Neural cell (in vitro differentiated cells): ENCODE data around the gene FPGS. TPM values are rescaled to one million over a fixed set of nuclear protein-coding genes. Genes with fewer than 3 reads are reported as not detected.
"Not testable (repeated sequence)": the region's sequence is repeated elsewhere in the genome, so short reads cannot be mapped to it uniquely, and the experiment has no call there.

Experiments
- H2AFZ ChIP-seq: fragments of 200-600, 300-800 bp; sonication (generic), shearing (Covaris generic); 2 replicates; pipeline ENCODE4 v1.6.0; 2014; ENCODE audit warnings: low read depth, mild to moderate bottlenecking, antibody characterized with exemption, low read length, moderate library complexity
- H3F3A ChIP-seq: fragments of 200-600 bp; shearing (Covaris generic); 2 replicates; pipeline ENCODE4 v1.6.1; 2016; ENCODE audit warnings: mild to moderate bottlenecking, moderate library complexity, mixed read lengths, antibody characterized with exemption, low read length; ENCODE audit not compliant: insufficient read depth, poor library complexity, severe bottlenecking
- H3K27ac ChIP-seq: fragments of 200-600, 300-800 bp; sonication (generic), shearing (Covaris generic); 2 replicates; pipeline ENCODE4 v1.5.1; 2014; ENCODE audit warnings: mild to moderate bottlenecking, low read length, moderate library complexity
- H3K27me3 ChIP-seq: fragments of 300-800, 200-600 bp; sonication (generic), shearing (Covaris generic); 2 replicates; pipeline ENCODE4 v1.6.0; 2014; ENCODE audit warnings: mild to moderate bottlenecking, low read depth, low read length, moderate library complexity; ENCODE audit not compliant: insufficient read depth
- H3K36me3 ChIP-seq: fragments of 300-800, 200-600 bp; sonication (generic), shearing (Covaris generic); 2 replicates; pipeline ENCODE4 v1.5.1; 2014; ENCODE audit warnings: mild to moderate bottlenecking, antibody characterized with exemption, low read length, moderate library complexity; ENCODE audit not compliant: insufficient read depth
- H3K4me2 ChIP-seq: fragments of 300-800, 200-600 bp; sonication (generic), shearing (Covaris generic); 2 replicates; pipeline ENCODE4 v1.6.0; 2014; ENCODE audit warnings: mild to moderate bottlenecking, low read length
- H3K4me3 ChIP-seq: fragments of 300-800, 200-600 bp; sonication (generic), shearing (Covaris generic); 2 replicates; pipeline ENCODE4 v1.5.1; 2014; ENCODE audit warnings: mild to moderate bottlenecking, low read length, moderate library complexity
- H3K79me2 ChIP-seq: fragments of 200-600 bp; shearing (Covaris generic); replicated peaks from 2 replicates; pipeline ENCODE4 v1.6.0; 2014; ENCODE audit warnings: mild to moderate bottlenecking, low read length, moderate library complexity; ENCODE audit not compliant: insufficient read depth
- H3K9ac ChIP-seq: fragments of 300-800, 200-600 bp; sonication (generic), shearing (Covaris generic); 2 replicates; pipeline ENCODE4 v1.6.1; 2016; ENCODE audit warnings: mild to moderate bottlenecking, low read length, mixed read lengths
- H3K9me2 ChIP-seq: fragments of 200-600 bp; shearing (Covaris generic); 2 replicates; pipeline ENCODE4 v1.6.1; 2016; ENCODE audit warnings: mild to moderate bottlenecking, low read length, mixed read lengths; ENCODE audit not compliant: insufficient read depth
- H3K9me3 ChIP-seq: fragments of 200-600, 300-800 bp; sonication (generic), shearing (Covaris generic); 2 replicates; pipeline ENCODE4 v1.6.1; 2016; ENCODE audit warnings: mild to moderate bottlenecking, mixed run types, low read length, moderate library complexity, mixed read lengths
- H4K20me1 ChIP-seq: fragments of 200-600 bp; shearing (Covaris generic); 2 replicates; pipeline ENCODE4 v1.6.1; 2016; ENCODE audit warnings: mild to moderate bottlenecking, mixed run types; ENCODE audit not compliant: insufficient read depth
- EP300 ChIP-seq: fragments of 450-650 bp; conservative IDR thresholded peaks from 2 replicates; pipeline ENCODE4 v1.6.1; 2014; ENCODE audit warnings: antibody characterized with exemption, mild to moderate bottlenecking, moderate library complexity; ENCODE audit not compliant: poor library complexity, severe bottlenecking
- EZH2 ChIP-seq: fragments of 200-600, 300-800 bp; shearing (Covaris generic), sonication (generic); IDR thresholded peaks from 2 replicates; pipeline ENCODE4 v1.6.1; 2014; ENCODE audit warnings: antibody characterized with exemption, low read length, borderline replicate concordance, mild to moderate bottlenecking; ENCODE audit not compliant: insufficient read depth, poor library complexity, severe bottlenecking
- MXI1 ChIP-seq: fragments of 450-650 bp; conservative IDR thresholded peaks from 2 replicates; pipeline ENCODE4 v1.6.1; 2014; ENCODE audit warnings: antibody characterized with exemption, mild to moderate bottlenecking; ENCODE audit not compliant: poor library complexity, severe bottlenecking
- POLR2AphosphoS5 ChIP-seq: IDR thresholded peaks from 2 replicates; pipeline ENCODE4 v1.6.1; 2012
- RAD21 ChIP-seq: fragments of 450-650 bp; conservative IDR thresholded peaks from 2 replicates; pipeline ENCODE4 v1.6.1; 2014; ENCODE audit warnings: antibody characterized with exemption, mild to moderate bottlenecking, moderate library complexity
- SMC3 ChIP-seq: fragments of 450-650 bp; conservative IDR thresholded peaks from 2 replicates; pipeline ENCODE4 v1.6.1; 2014; ENCODE audit warnings: antibody characterized with exemption, mild to moderate bottlenecking, moderate library complexity; ENCODE audit not compliant: poor library complexity
- TAF1 ChIP-seq: IDR thresholded peaks from 2 replicates; pipeline ENCODE4 v1.6.1; 2012; ENCODE audit warnings: low read depth
- polyA plus RNA-seq: library from polyadenylated mRNA; depleted of rRNA; stranded (reverse); fragments of >200 nt; gene quantifications from 2 replicates; pipeline ENCODE4 v1.2.3, GENCODE V29; 2014
- TF ChIP-seq, protein P1 (sequence below): IDR thresholded peaks from 2 replicates; pipeline ENCODE4 v1.6.1; 2012; ENCODE audit warnings: borderline replicate concordance
- TF ChIP-seq, protein P2 (sequence below): fragments of 450-650 bp; IDR thresholded peaks from 2 replicates; pipeline ENCODE4 v1.5.1; 2014; ENCODE audit warnings: antibody characterized with exemption, mild to moderate bottlenecking, moderate library complexity; ENCODE audit not compliant: poor library complexity, severe bottlenecking

The FPGS gene
- polyA plus RNA-seq, 1 donor from 2014 or later: 38.4 TPM

DNA sequence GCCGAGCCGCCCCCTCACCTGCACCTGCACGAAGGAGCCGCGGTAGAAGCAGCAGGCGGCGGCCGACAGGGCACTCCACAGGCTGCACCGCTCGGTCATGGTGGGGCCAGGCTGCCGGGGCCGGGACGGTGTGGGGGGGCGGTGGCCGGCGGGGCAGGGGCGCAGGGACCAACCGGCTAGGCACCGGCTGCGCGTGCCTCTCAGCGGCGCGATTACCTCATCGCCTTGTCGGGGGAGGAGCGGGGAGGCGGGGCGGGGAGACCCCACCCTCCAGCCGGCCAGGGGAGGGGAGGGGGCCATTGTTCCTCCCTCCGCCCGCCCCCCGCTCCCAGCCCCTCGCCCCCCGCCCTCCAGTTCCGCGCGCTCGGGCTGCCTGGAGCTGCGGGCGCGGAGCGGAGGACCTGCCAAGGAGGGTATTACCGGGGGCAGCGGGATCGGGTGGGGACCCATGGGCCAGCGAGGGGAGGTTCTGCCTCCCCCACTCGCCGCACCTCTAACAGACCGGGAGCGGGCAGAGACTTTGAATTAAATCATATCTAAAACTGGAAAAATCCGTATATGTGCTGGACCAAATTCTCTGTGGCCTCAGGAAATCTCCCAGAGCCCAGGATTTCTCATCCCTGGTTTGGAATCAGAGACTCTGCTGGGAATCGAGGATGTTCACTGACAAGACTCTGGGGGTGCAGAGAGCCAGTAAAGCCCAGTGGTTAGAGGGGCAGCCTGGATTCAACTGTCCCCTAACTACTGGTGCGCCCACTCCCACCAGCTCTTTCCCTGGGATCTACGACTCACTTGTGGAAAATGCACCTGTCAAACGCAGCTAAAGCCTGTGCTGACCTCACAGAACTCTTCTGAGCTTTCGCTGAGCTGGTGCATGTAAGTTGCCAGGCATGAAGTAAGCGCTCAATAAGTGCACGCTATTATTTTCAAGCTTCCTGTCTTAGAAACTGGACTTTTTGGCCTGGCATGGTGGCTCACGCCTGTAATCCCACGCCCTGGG, 47.3 kb upstream of the FPGS start:
- H3K4me2 ChIP-seq: peak overlapping the region; percentile 70
- peak overlapping the region; percentile 100 for H3K9ac ChIP-seq
- H3F3A ChIP-seq: no peaks in the 10 kb centered on the region
- H3K27ac ChIP-seq: peak overlapping the region; percentile 98
- no peaks in the 10 kb centered on the region for H3K36me3 ChIP-seq
- H4K20me1 ChIP-seq: no peaks in the 10 kb centered on the region
- peak overlapping the region; percentile 60 for H2AFZ ChIP-seq
- H3K4me3 ChIP-seq: peak overlapping the region; percentile 100
- peaks cover 26% of the 10 kb centered on the region for H3K79me2 ChIP-seq
- TF ChIP-seq, protein P1, sequence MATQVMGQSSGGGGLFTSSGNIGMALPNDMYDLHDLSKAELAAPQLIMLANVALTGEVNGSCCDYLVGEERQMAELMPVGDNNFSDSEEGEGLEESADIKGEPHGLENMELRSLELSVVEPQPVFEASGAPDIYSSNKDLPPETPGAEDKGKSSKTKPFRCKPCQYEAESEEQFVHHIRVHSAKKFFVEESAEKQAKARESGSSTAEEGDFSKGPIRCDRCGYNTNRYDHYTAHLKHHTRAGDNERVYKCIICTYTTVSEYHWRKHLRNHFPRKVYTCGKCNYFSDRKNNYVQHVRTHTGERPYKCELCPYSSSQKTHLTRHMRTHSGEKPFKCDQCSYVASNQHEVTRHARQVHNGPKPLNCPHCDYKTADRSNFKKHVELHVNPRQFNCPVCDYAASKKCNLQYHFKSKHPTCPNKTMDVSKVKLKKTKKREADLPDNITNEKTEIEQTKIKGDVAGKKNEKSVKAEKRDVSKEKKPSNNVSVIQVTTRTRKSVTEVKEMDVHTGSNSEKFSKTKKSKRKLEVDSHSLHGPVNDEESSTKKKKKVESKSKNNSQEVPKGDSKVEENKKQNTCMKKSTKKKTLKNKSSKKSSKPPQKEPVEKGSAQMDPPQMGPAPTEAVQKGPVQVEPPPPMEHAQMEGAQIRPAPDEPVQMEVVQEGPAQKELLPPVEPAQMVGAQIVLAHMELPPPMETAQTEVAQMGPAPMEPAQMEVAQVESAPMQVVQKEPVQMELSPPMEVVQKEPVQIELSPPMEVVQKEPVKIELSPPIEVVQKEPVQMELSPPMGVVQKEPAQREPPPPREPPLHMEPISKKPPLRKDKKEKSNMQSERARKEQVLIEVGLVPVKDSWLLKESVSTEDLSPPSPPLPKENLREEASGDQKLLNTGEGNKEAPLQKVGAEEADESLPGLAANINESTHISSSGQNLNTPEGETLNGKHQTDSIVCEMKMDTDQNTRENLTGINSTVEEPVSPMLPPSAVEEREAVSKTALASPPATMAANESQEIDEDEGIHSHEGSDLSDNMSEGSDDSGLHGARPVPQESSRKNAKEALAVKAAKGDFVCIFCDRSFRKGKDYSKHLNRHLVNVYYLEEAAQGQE: peak; percentile 46
- TF ChIP-seq RAD21: peak; percentile 46
- peak; percentile 50 for TF ChIP-seq MXI1
- TF ChIP-seq, protein P2, sequence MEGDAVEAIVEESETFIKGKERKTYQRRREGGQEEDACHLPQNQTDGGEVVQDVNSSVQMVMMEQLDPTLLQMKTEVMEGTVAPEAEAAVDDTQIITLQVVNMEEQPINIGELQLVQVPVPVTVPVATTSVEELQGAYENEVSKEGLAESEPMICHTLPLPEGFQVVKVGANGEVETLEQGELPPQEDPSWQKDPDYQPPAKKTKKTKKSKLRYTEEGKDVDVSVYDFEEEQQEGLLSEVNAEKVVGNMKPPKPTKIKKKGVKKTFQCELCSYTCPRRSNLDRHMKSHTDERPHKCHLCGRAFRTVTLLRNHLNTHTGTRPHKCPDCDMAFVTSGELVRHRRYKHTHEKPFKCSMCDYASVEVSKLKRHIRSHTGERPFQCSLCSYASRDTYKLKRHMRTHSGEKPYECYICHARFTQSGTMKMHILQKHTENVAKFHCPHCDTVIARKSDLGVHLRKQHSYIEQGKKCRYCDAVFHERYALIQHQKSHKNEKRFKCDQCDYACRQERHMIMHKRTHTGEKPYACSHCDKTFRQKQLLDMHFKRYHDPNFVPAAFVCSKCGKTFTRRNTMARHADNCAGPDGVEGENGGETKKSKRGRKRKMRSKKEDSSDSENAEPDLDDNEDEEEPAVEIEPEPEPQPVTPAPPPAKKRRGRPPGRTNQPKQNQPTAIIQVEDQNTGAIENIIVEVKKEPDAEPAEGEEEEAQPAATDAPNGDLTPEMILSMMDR: no peak
- TF ChIP-seq POLR2AphosphoS5: peak; percentile 98
- TF ChIP-seq TAF1: peak; percentile 85
- no peaks in the 10 kb centered on the region for H3K27me3 ChIP-seq
- H3K9me3 ChIP-seq: no peaks in the 10 kb centered on the region
- no peaks in the 10 kb centered on the region for H3K9me2 ChIP-seq

DNA sequence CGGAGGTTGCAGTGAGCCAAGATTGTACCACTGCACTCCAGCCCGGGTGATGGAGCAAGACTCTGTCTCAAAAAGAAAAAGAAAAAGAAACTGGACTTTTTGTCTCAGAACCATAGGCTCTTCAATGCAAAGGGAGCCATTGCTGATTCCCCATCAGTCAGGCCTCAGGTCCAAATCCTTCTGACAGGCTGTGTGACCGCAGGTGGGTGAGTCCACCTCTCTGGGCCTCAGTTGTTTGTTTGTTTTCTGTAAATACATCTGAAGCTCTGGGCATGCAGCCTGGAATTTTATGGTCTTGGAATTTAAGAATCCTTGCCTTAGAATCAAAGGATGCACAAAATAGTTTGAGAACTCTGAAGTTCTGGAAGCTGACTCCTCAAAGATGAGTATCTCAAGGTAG, 46.4 kb upstream of the FPGS start:
- Histone ChIP-seq H2AFZ (no peak overlapping the region), H3K9me3 (no peaks in the 10 kb centered on the region), H3K9me2 (no peaks in the 10 kb centered on the region), H3F3A (no peaks in the 10 kb centered on the region), H3K27me3 (no peaks in the 10 kb centered on the region), H3K4me2 (no peak overlapping the region), H4K20me1 (no peaks in the 10 kb centered on the region), H3K9ac (peak overlapping the region; percentile 100), H3K36me3 (no peaks in the 10 kb centered on the region), H3K4me3 (peak overlapping the region; percentile 100), H3K27ac (no peak overlapping the region), H3K79me2 (peaks cover 26% of the 10 kb centered on the region)
- TF ChIP-seq EP300 (no peak), MXI1 (no peak), EZH2 (no peak), SMC3 (no peak), RAD21 (no peak), POLR2AphosphoS5 (no peak), TAF1 (no peak)
- TF ChIP-seq, protein P1: no peak
- TF ChIP-seq, protein P2: no peak

DNA sequence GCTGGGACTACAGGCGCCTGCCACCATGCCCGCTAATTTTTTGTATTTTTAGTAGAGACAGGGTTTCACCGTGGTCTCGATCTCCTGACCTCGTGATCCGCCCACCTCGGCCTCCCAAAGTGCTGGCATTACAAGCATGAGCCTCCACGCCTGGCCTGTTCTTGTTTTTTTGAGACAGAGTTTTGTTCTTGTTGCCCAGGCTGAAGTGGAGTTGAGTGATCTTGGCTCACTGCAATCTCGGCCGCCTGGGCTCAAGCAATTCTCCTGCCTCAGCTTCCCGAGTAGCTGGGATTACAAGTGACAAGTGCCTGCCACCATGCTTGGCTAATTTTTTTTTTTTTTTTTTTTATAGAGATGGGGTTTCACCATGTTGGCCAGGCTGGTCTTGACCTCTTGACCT, 45.9 kb upstream of the FPGS start:
- not testable (repeated sequence) for H3K9ac ChIP-seq, H3K9me2 ChIP-seq, H2AFZ ChIP-seq, H3K4me3 ChIP-seq, H3K4me2 ChIP-seq, H3K9me3 ChIP-seq, H3K36me3 ChIP-seq, H3K27ac ChIP-seq, H4K20me1 ChIP-seq, H3K27me3 ChIP-seq, H3F3A ChIP-seq
- H3K79me2 ChIP-seq: peaks cover 26% of the 10 kb centered on the region
